Measurements from ENCODE around the gene PTPRG.

The PTPRG gene

GRCh38 chr3:61896251-61896650 is 334.9 kb downstream of the PTPRG start:
- Mint-ChIP-seq H3K4me1 (peaks cover 13% of the 10 kb centered on the region), H3K4me3 (no peak overlapping the region), H3K27me3 (no peaks in the 10 kb centered on the region), H3K27ac (no peak overlapping the region), H3K9me3 (peaks cover 2% of the 10 kb centered on the region), H3K36me3 (no peaks in the 10 kb centered on the region)
- ATAC-seq (ENCODE audit: low read depth) (no peak), DNase-seq (ENCODE audit: low spot score in 2 of 2) (no peak)

GRCh38 chr3:61897848-61898247 is 336.5 kb downstream of the PTPRG start:
- Mint-ChIP-seq H3K36me3 (no peaks in the 10 kb centered on the region), H3K4me1 (peaks cover 13% of the 10 kb centered on the region), H3K4me3 (no peak overlapping the region), H3K9me3 (no peaks in the 10 kb centered on the region), H3K27ac (peak overlapping the region; percentile 45), H3K27me3 (no peaks in the 10 kb centered on the region)
- ATAC-seq (ENCODE audit: low read depth) (no peak), DNase-seq (ENCODE audit: low spot score in 2 of 2) (no peak)

- ATAC-seq (ENCODE audit: low read depth), result no peak
- no peaks in the 10 kb centered on the region for H3K36me3 Mint-ChIP-seq
- no peak overlapping the region for H3K4me3 Mint-ChIP-seq
- no peak for DNase-seq (ENCODE audit: low spot score in 2 of 2)
- H3K9me3 Mint-ChIP-seq, result no peaks in the 10 kb centered on the region
- peaks cover 11% of the 10 kb centered on the region for H3K4me1 Mint-ChIP-seq
- no peaks in the 10 kb centered on the region for H3K27me3 Mint-ChIP-seq
- no peak overlapping the region for H3K27ac Mint-ChIP-seq
Measured at GRCh38 chr3:61899700-61900462, 338.5 kb downstream of the PTPRG start.

- no peaks in the 10 kb centered on the region for H3K9me3 Mint-ChIP-seq
- H3K27me3 Mint-ChIP-seq, result no peaks in the 10 kb centered on the region
- peaks cover 6% of the 10 kb centered on the region for H3K4me1 Mint-ChIP-seq
- no peak overlapping the region for H3K4me3 Mint-ChIP-seq
- H3K27ac Mint-ChIP-seq, result no peak overlapping the region
- DNase-seq (ENCODE audit: low spot score in 2 of 2) (no peak), ATAC-seq (ENCODE audit: low read depth) (no peak)
- no peaks in the 10 kb centered on the region for H3K36me3 Mint-ChIP-seq
Measured at GRCh38 chr3:61901496-61901895, 340.1 kb downstream of the PTPRG start.

GRCh38 chr3:61901986-61902385 is 340.6 kb downstream of the PTPRG start:
- no peaks in the 10 kb centered on the region for H3K27me3 Mint-ChIP-seq
- H3K36me3 Mint-ChIP-seq, result no peaks in the 10 kb centered on the region
- H3K27ac Mint-ChIP-seq, result no peak overlapping the region
- ATAC-seq (ENCODE audit: low read depth) (no peak), DNase-seq (ENCODE audit: low spot score in 2 of 2) (no peak)
- no peaks in the 10 kb centered on the region for H3K9me3 Mint-ChIP-seq
- H3K4me3 Mint-ChIP-seq, result no peak overlapping the region
- H3K4me1 Mint-ChIP-seq, result peaks cover 6% of the 10 kb centered on the region

- H3K27ac Mint-ChIP-seq, result no peak overlapping the region
Measured at GRCh38 chr3:61903074-61903473, 341.7 kb downstream of the PTPRG start.

GRCh38 chr3:61903931-61904657 is 342.7 kb downstream of the PTPRG start:
- DNase-seq (ENCODE audit: low spot score in 2 of 2) (no peak), ATAC-seq (ENCODE audit: low read depth) (no peak)
- H3K27ac Mint-ChIP-seq, result no peak overlapping the region
- H3K9me3 Mint-ChIP-seq, result no peaks in the 10 kb centered on the region
- no peaks in the 10 kb centered on the region for H3K36me3 Mint-ChIP-seq
- H3K4me3 Mint-ChIP-seq, result no peak overlapping the region
- no peaks in the 10 kb centered on the region for H3K4me1 Mint-ChIP-seq
- no peaks in the 10 kb centered on the region for H3K27me3 Mint-ChIP-seq

More at GRCh38 chr3:61903074-61903473, 341.7 kb downstream of the PTPRG start:
- no peak for ATAC-seq (ENCODE audit: low read depth)
- Mint-ChIP-seq H3K4me1 (peaks cover 4% of the 10 kb centered on the region), H3K36me3 (no peaks in the 10 kb centered on the region), H3K27me3 (no peaks in the 10 kb centered on the region), H3K4me3 (no peak overlapping the region), H3K9me3 (no peaks in the 10 kb centered on the region)
- no peak for DNase-seq (ENCODE audit: low spot score in 2 of 2)

- DNase-seq (ENCODE audit: low spot score in 2 of 2) (no peak), ATAC-seq (ENCODE audit: low read depth) (no peak)
- peaks cover 3% of the 10 kb centered on the region for H3K4me1 Mint-ChIP-seq
- H3K9me3 Mint-ChIP-seq, result peaks cover 1% of the 10 kb centered on the region
- H3K27ac Mint-ChIP-seq, result no peak overlapping the region
- no peak overlapping the region for H3K4me3 Mint-ChIP-seq
- H3K36me3 Mint-ChIP-seq, result no peaks in the 10 kb centered on the region
- no peaks in the 10 kb centered on the region for H3K27me3 Mint-ChIP-seq
Measured at GRCh38 chr3:61907210-61907795, 345.9 kb downstream of the PTPRG start.

- peaks cover 3% of the 10 kb centered on the region for H3K4me1 Mint-ChIP-seq
- no peak overlapping the region for H3K4me3 Mint-ChIP-seq
- ATAC-seq (ENCODE audit: low read depth), result no peak
- no peaks in the 10 kb centered on the region for H3K27me3 Mint-ChIP-seq
- H3K27ac Mint-ChIP-seq, result no peak overlapping the region
- H3K36me3 Mint-ChIP-seq, result no peaks in the 10 kb centered on the region
- no peak for DNase-seq (ENCODE audit: low spot score in 2 of 2)
- H3K9me3 Mint-ChIP-seq, result peaks cover 1% of the 10 kb centered on the region
Measured at GRCh38 chr3:61908382-61908781, 347.0 kb downstream of the PTPRG start.

- no peaks in the 10 kb centered on the region for H3K36me3 Mint-ChIP-seq
- H3K4me1 Mint-ChIP-seq, result peaks cover 3% of the 10 kb centered on the region
- no peak overlapping the region for H3K27ac Mint-ChIP-seq
- DNase-seq (ENCODE audit: low spot score in 2 of 2) (no peak), ATAC-seq (ENCODE audit: low read depth) (no peak)
- H3K9me3 Mint-ChIP-seq, result peaks cover 1% of the 10 kb centered on the region
- H3K4me3 Mint-ChIP-seq, result no peak overlapping the region
- no peaks in the 10 kb centered on the region for H3K27me3 Mint-ChIP-seq
Measured at GRCh38 chr3:61910732-61911131, 349.4 kb downstream of the PTPRG start.

GRCh38 chr3:61912158-61912557 is 350.8 kb downstream of the PTPRG start:
- peaks cover 3% of the 10 kb centered on the region for H3K4me1 Mint-ChIP-seq
- H3K4me3 Mint-ChIP-seq, result no peak overlapping the region
- DNase-seq (ENCODE audit: low spot score in 2 of 2), result no peak
- ATAC-seq (ENCODE audit: low read depth), result peak; percentile 53
- H3K9me3 Mint-ChIP-seq, result peaks cover 1% of the 10 kb centered on the region
- H3K36me3 Mint-ChIP-seq, result no peaks in the 10 kb centered on the region
- no peak overlapping the region for H3K27ac Mint-ChIP-seq
- no peaks in the 10 kb centered on the region for H3K27me3 Mint-ChIP-seq

- no peak for ATAC-seq (ENCODE audit: low read depth)
- Mint-ChIP-seq H3K27me3 (no peaks in the 10 kb centered on the region), H3K9me3 (peaks cover 2% of the 10 kb centered on the region), H3K4me3 (no peak overlapping the region), H3K36me3 (no peaks in the 10 kb centered on the region), H3K27ac (no peak overlapping the region), H3K4me1 (peaks cover 3% of the 10 kb centered on the region)
- no peak for DNase-seq (ENCODE audit: low spot score in 2 of 2)
Measured at GRCh38 chr3:61913701-61914100, 352.3 kb downstream of the PTPRG start.

- H3K36me3 Mint-ChIP-seq, result no peaks in the 10 kb centered on the region
- ATAC-seq (ENCODE audit: low read depth) (no peak), DNase-seq (ENCODE audit: low spot score in 2 of 2) (no peak)
- H3K27ac Mint-ChIP-seq, result no peak overlapping the region
- H3K4me1 Mint-ChIP-seq, result peaks cover 3% of the 10 kb centered on the region
- no peak overlapping the region for H3K4me3 Mint-ChIP-seq
- H3K9me3 Mint-ChIP-seq, result peaks cover 3% of the 10 kb centered on the region
- H3K27me3 Mint-ChIP-seq, result no peaks in the 10 kb centered on the region
Measured at GRCh38 chr3:61914276-61914675, 352.9 kb downstream of the PTPRG start.

GRCh38 chr3:61915296-61915695 is 353.9 kb downstream of the PTPRG start:
- ATAC-seq (ENCODE audit: low read depth) (no peak), DNase-seq (ENCODE audit: low spot score in 2 of 2) (no peak)
- Mint-ChIP-seq H3K36me3 (no peaks in the 10 kb centered on the region), H3K27me3 (no peaks in the 10 kb centered on the region), H3K9me3 (peaks cover 3% of the 10 kb centered on the region), H3K4me3 (no peak overlapping the region), H3K4me1 (peaks cover 3% of the 10 kb centered on the region), H3K27ac (no peak overlapping the region)
